Loucy (cell line): ENCODE measurements around the gene ACP4.

Experiments
- EZH2phosphoT487 ChIP-seq: fragments of 200-600 bp; IDR thresholded peaks from 2 replicates; pipeline ENCODE4 v1.6.1; 2018; ENCODE audit warnings: antibody characterized with exemption, mild to moderate bottlenecking, moderate library complexity, borderline replicate concordance
- TF ChIP-seq, protein P1 (sequence below): fragments of 200-600 bp; sonication (generic); conservative IDR thresholded peaks from 2 replicates; pipeline ENCODE4 v1.5.1; 2014; ENCODE audit warnings: mild to moderate bottlenecking, antibody characterized with exemption, low read length

DNA sequence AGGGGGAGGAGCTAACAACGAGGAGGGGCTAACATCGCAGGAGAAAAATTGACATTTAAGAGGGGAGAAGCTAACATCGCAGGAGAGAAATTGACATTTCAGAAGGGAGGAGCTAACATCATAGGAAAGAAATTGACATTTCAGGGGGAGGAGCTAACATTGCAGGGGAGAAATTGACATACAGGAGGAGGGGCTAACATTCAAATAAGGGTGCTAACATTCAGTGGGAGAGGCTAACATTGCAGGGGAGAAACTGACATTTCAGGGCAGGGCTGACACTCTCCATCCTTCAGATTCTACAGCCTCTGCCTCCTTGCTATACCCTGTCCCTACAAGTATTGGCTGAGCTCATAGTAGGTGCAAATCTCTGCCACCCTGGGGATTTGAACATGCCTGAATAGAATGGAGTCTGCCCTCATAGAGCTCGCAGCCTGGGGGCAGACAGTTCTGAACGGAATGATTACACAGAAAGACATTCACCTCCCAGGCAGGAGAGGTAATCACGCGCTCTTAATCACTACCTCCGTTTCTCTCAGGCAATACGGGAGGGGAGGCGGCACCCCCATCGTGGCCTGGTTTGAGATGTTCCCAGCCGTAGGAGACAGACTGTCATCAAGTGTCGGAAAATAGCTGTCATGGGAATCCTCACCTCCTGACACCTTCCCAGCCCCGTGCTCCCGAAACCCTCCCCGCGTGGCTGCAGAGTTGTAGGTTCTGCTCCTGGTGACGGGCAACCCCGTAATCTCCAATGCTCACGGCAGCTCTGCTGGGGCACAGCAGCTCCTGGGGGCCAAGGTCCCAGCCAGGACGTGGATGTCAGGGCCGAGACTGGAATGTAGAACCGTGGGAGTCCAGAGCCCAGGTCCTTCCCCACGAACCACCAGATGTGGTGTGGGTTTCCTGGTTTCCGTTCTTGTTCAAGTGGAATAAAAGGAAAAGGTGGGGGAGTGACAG, 10.4 kb upstream of the ACP4 start:
- TF ChIP-seq, protein P1, sequence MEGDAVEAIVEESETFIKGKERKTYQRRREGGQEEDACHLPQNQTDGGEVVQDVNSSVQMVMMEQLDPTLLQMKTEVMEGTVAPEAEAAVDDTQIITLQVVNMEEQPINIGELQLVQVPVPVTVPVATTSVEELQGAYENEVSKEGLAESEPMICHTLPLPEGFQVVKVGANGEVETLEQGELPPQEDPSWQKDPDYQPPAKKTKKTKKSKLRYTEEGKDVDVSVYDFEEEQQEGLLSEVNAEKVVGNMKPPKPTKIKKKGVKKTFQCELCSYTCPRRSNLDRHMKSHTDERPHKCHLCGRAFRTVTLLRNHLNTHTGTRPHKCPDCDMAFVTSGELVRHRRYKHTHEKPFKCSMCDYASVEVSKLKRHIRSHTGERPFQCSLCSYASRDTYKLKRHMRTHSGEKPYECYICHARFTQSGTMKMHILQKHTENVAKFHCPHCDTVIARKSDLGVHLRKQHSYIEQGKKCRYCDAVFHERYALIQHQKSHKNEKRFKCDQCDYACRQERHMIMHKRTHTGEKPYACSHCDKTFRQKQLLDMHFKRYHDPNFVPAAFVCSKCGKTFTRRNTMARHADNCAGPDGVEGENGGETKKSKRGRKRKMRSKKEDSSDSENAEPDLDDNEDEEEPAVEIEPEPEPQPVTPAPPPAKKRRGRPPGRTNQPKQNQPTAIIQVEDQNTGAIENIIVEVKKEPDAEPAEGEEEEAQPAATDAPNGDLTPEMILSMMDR = no peak
- no peak for TF ChIP-seq EZH2phosphoT487
